K562 (cell line): ENCODE measurements around the gene EQTN. TPM values are rescaled to one million over a fixed set of nuclear protein-coding genes. Genes with fewer than 3 reads are reported as not detected.

Experiments used
- ARID1B ChIP-seq: fragments of 450-650 bp; IDR thresholded peaks from 2 replicates; pipeline ENCODE4 v1.6.1; 2016; ENCODE audit warnings: antibody characterized with exemption, mild to moderate bottlenecking, inconsistent platforms
- CBX8 ChIP-seq: fragments of 200-600 bp; sonication (generic); IDR thresholded peaks from 2 replicates; pipeline ENCODE4 v1.6.1; 2012; ENCODE audit warnings: borderline replicate concordance, mixed run types, low read depth, mild to moderate bottlenecking, moderate library complexity, mixed read lengths, low read length, control low read depth, inconsistent platforms; ENCODE audit not compliant: poor library complexity, severe bottlenecking; ENCODE audit errors: extremely low read depth
- CREB1 ChIP-seq, 2 experiments: sonication (generic) in 1 of 2; formaldehyde crosslinking in 1 of 2; IDR thresholded peaks; 2 replicates each; pipeline versions ENCODE4 v1.6.1 to v1.8.0; 2012 to 2022; ENCODE audit warnings: inconsistent platforms in 1 of 2, mild to moderate bottlenecking in 1 of 2, missing genetic modification reagents in 1 of 2, moderate library complexity in 1 of 2
- CREB3 ChIP-seq: fragments of 450-650 bp; conservative IDR thresholded peaks from 2 replicates; pipeline ENCODE4 v1.6.1; 2016; ENCODE audit warnings: missing genetic modification characterization, low read depth, mild to moderate bottlenecking, missing compliant biosample characterization, moderate library complexity
- CREB3L1 ChIP-seq: fragments of 450-650 bp; IDR thresholded peaks from 2 replicates; pipeline ENCODE4 v1.6.1; 2014; ENCODE audit warnings: low read depth, mild to moderate bottlenecking, moderate library complexity, borderline replicate concordance
- ELK3 ChIP-seq: fragments of 450-650 bp; formaldehyde crosslinking; IDR thresholded peaks from 2 replicates; pipeline ENCODE4 v1.4.0; 2020; ENCODE audit warnings: mild to moderate bottlenecking
- ERF ChIP-seq: fragments of 450-650 bp; formaldehyde crosslinking; IDR thresholded peaks from 2 replicates; pipeline ENCODE4 v1.4.0; 2020; ENCODE audit warnings: mild to moderate bottlenecking, mixed read lengths
- GABPB2 ChIP-seq: fragments of 250-450 bp; sonication (Bioruptor Pico); conservative IDR thresholded peaks from 2 replicates; pipeline ENCODE4 v1.5.1; 2021; ENCODE audit warnings: mild to moderate bottlenecking
- KDM2B ChIP-seq: fragments of 250-450 bp; sonication (Bioruptor Pico); IDR thresholded peaks from 2 replicates; pipeline ENCODE4 v1.8.0; 2021; ENCODE audit warnings: mild to moderate bottlenecking, moderate library complexity
- RAD51 ChIP-seq: fragments of 450-650 bp; IDR thresholded peaks from 2 replicates; pipeline ENCODE4 v1.7.1; 2016; ENCODE audit warnings: low read depth, mild to moderate bottlenecking, borderline replicate concordance
- RERE ChIP-seq: sonication (generic); formaldehyde crosslinking; IDR thresholded peaks from 2 replicates; pipeline ENCODE4 v1.8.0; 2023; ENCODE audit warnings: missing genetic modification reagents, mild to moderate bottlenecking, borderline replicate concordance
- SMARCC2 ChIP-seq: fragments of 450-650 bp; IDR thresholded peaks from 2 replicates; pipeline ENCODE4 v1.6.1; 2017; ENCODE audit warnings: antibody characterized with exemption, moderate library complexity, mild to moderate bottlenecking, low read depth
- TCFL5 ChIP-seq: fragments of 250-450 bp; sonication (Bioruptor Pico); conservative IDR thresholded peaks from 2 replicates; pipeline ENCODE4 v1.6.1; 2021; ENCODE audit warnings: mild to moderate bottlenecking, moderate library complexity, matching md5 sums
- THAP12 ChIP-seq: fragments of 250-450 bp; sonication (Bioruptor Pico); IDR thresholded peaks from 2 replicates; pipeline ENCODE4 v1.9.0; 2021; ENCODE audit warnings: mild to moderate bottlenecking, inconsistent platforms
- TRIM28 ChIP-seq: fragments of 450-650 bp; IDR thresholded peaks from 2 replicates; pipeline ENCODE4 v1.6.1; 2017
- ZNF316 ChIP-seq: fragments of 450-650 bp; IDR thresholded peaks from 2 replicates; pipeline ENCODE4 v1.6.1; 2016
- ZNF408 ChIP-seq: fragments of 250-450 bp; sonication (Bioruptor Pico); IDR thresholded peaks from 2 replicates; pipeline ENCODE4 v1.4.0; 2020; ENCODE audit warnings: low read depth, mild to moderate bottlenecking, moderate library complexity
- ZSCAN29 ChIP-seq: fragments of 450-650 bp; IDR thresholded peaks from 2 replicates; pipeline ENCODE4 v1.6.1; 2017
- polyA plus RNA-seq, 8 experiments: library from polyadenylated mRNA; depleted of rRNA in 4 of 8; stranded (reverse) in 5 of 8; unstranded in 3 of 8; fragments of >200 nt; fragmentation: Nextera tagmentation in 2 of 8; fragmentation: Illumina TruSeq in 1 of 8; extraction: Ambion mirVana in 2 of 8; extraction: Trizol in 1 of 8; gene quantifications; 2 replicates each; pipeline versions ENCODE4 v1.2.1 to v1.2.3, GENCODE V29; 2011 to 2014; ENCODE audit warnings: inconsistent platforms in 1 of 8, missing spikeins in 1 of 8
- total RNA-seq, 7 experiments: library from RNA; depleted of rRNA in 6 of 7; stranded (reverse); fragments of >200 nt in 6 of 7; fragmentation: Illumina TruSeq in 2 of 7; extraction: Trizol in 2 of 7; gene quantifications; 2 replicates each; pipeline versions ENCODE4 v1.2.1 to v1.2.3, GENCODE V29; 2011 to 2021; ENCODE audit warnings: low replicate concordance in 1 of 7

EQTN gene
- total and polyA plus RNA-seq, 9 of the 15 experiments (the other 6 are each of a cell fraction or from before 2014, with no cell fraction given), result 0.15 to 0.33 (median 0.18) TPM; not detected in 4

GRCh38 chr9:27303219-27303618, 6.3 kb upstream of the EQTN start (continued):
- no peak for TF ChIP-seq RAD51
- no peak for TF ChIP-seq THAP12 (CRISPR knock-in tag)
- TF ChIP-seq TRIM28, result no peak
- TF ChIP-seq SMARCC2, result no peak
- TF ChIP-seq ELK3, result no peak
- no peak for TF ChIP-seq KDM2B
- TF ChIP-seq GABPB2 (CRISPR knock-in tag), result no peak
- no peak for TF ChIP-seq ZNF408 (CRISPR knock-in tag)
- peak; percentile 61 for TF ChIP-seq ARID1B
- no peak for TF ChIP-seq RERE (CRISPR knock-in tag)
- no peak for TF ChIP-seq ZSCAN29
- TF ChIP-seq CBX8, result no peak
- TF ChIP-seq ERF (CRISPR knock-in tag), result no peak
- no peak for TF ChIP-seq CREB3
- TF ChIP-seq ZNF316, result peak; percentile 78
- TF ChIP-seq TCFL5 (CRISPR knock-in tag), result no peak
- TF ChIP-seq CREB3L1, result no peak
- TF ChIP-seq CREB1 (IDR thresholded peaks at IDR 0.05), result no peak
- no peak for TF ChIP-seq CREB1 (CRISPR knock-in tag; IDR thresholded peaks at IDR 0.05)
